Prostate gland (tissue), 2 donors: ENCODE measurements around the gene TMEM94. TPM values are rescaled to one million over a fixed set of nuclear protein-coding genes. Genes with fewer than 3 reads are reported as not detected.

ENCODE experiments used
- DNase-seq: peaks from one replicate; pipeline ENCODE4 v3.0.0-alpha.2; 2019; ENCODE audit warnings: low spot score
- H3K27ac ChIP-seq, 2 donors: fragments of 200-600 bp; sonication (generic); 2 replicates each; pipeline ENCODE4 v1.5.1; 2017 to 2019
- H3K27me3 ChIP-seq: fragments of 200-600 bp; sonication (generic); replicated peaks from 2 replicates; pipeline ENCODE4 v1.5.1; 2019; ENCODE audit not compliant: insufficient read depth
- H3K36me3 ChIP-seq, 2 donors: fragments of 200-600 bp; sonication (generic); 1 replicate in 1 of 2; 2 replicates in 1 of 2; pipeline versions ENCODE4 v1.5.1 to v1.8.1; 2017 to 2019
- H3K4me1 ChIP-seq: fragments of 200-600 bp; sonication (generic); replicated peaks from 2 replicates; pipeline ENCODE4 v1.5.1; 2019
- H3K4me3 ChIP-seq, 2 donors: fragments of 200-600 bp; sonication (generic); 2 replicates each; pipeline ENCODE4 v1.5.1; 2017 to 2019
- H3K9me3 ChIP-seq: fragments of 200-600 bp; sonication (generic); 2 replicates; pipeline ENCODE4 v1.5.1; 2017
- POLR2A ChIP-seq: fragments of 450-650 bp; IDR thresholded peaks from one replicate; pipeline ENCODE4 v1.6.1; 2016; ENCODE audit warnings: antibody characterized with exemption, mild to moderate bottlenecking
- POLR2AphosphoS5 ChIP-seq: sonication (generic); formaldehyde crosslinking; IDR thresholded peaks from one replicate; pipeline ENCODE4 v1.6.1; 2017; ENCODE audit warnings: antibody characterized with exemption
- WGBS: methylation state at CpG from one replicate; pipeline ENCODE4 v1.1.5; 2018; 5-methylcytosine and 5-hydroxymethylcytosine counted together
- intact Hi-C: fragments of 100-400 bp; cut with DNase I; formaldehyde crosslinking; loops from one replicate; pipeline ENCODE4 v1.14.2; 2022
- total RNA-seq, 2 donors: library from RNA; depleted of rRNA; stranded (reverse); fragments of >200 nt; gene quantifications; one replicate each; pipeline ENCODE4 v1.1.0, GENCODE V29; 2016
- TF ChIP-seq, protein P1 (sequence below), 4 experiments: fragments of 200-600 bp in 2 of 4; fragments of 450-650 bp in 2 of 4; sonication (generic) in 2 of 4; IDR thresholded peaks; 1 replicate in 3 of 4; 2 replicates in 1 of 4; pipeline ENCODE4 v1.5.1; 2016 to 2019; ENCODE audit warnings: antibody characterized with exemption in 4 of 4, mild to moderate bottlenecking in 2 of 4, moderate library complexity in 2 of 4

TMEM94 gene
- total RNA-seq, 2 donors from 2014 or later = 63.5 to 128 TPM

DNA sequence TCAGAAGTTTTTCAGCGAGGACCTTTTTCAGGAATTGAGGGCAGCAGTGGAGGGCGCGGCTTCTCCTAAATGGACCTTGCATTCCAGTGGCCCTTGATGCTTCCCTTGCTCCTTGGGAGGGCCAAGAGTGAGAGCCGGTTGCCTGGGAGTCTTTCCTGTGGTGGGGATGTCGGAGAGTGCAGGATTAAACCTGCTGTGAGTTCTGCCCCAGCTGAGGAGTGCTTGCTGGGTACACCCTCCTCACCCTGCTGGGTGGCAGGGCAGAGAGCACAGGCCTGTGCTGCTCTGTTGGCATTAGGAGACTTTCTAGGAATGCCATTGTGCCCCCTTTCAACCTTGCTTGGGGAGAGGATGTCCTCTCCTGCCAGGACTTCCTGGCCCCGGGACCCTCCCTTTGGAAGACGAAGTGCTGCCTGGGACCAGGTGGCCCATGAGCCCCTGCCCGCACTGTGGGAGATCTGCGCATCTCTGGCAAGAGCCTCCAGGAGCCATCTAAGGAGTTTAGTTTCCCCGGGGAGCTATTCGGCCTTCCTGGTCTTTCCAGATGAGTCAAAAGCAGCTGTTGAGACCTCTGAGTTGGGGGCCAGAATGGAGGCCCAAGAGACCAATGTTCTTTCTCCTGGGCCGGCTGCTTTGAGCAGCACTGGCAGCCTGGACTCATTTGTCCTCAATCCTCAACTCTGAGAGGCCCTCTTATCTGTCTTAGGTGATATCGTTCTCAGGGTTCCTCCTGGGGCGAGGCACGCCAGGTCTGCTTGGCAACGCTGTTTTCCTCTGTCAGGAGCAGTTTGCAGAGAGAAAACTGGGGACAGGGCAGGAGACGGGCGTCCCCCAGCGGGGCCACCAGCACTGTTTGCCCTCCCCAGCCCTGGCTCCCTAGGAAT lies 74.6 kb downstream of the TMEM94 start:
- H3K27me3 ChIP-seq = no peaks in the 10 kb centered on the region
- intact Hi-C loops = no loop called here
- no peak for DNase-seq
- H3K4me3 ChIP-seq = no peak overlapping the region
- H3K36me3 ChIP-seq = no peaks in the 10 kb centered on the region
- no peak overlapping the region for H3K27ac ChIP-seq
- no peaks in the 10 kb centered on the region for H3K9me3 ChIP-seq
- TF ChIP-seq, protein P1, sequence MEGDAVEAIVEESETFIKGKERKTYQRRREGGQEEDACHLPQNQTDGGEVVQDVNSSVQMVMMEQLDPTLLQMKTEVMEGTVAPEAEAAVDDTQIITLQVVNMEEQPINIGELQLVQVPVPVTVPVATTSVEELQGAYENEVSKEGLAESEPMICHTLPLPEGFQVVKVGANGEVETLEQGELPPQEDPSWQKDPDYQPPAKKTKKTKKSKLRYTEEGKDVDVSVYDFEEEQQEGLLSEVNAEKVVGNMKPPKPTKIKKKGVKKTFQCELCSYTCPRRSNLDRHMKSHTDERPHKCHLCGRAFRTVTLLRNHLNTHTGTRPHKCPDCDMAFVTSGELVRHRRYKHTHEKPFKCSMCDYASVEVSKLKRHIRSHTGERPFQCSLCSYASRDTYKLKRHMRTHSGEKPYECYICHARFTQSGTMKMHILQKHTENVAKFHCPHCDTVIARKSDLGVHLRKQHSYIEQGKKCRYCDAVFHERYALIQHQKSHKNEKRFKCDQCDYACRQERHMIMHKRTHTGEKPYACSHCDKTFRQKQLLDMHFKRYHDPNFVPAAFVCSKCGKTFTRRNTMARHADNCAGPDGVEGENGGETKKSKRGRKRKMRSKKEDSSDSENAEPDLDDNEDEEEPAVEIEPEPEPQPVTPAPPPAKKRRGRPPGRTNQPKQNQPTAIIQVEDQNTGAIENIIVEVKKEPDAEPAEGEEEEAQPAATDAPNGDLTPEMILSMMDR (IDR thresholded peaks at IDR 0.05) = no peak
- no peak for TF ChIP-seq POLR2AphosphoS5
- no peak for TF ChIP-seq POLR2A
- WGBS = 79% methylated on average over 18 of the region's 19 CpGs
- H3K4me1 ChIP-seq = peaks cover 4% of the 10 kb centered on the region

DNA sequence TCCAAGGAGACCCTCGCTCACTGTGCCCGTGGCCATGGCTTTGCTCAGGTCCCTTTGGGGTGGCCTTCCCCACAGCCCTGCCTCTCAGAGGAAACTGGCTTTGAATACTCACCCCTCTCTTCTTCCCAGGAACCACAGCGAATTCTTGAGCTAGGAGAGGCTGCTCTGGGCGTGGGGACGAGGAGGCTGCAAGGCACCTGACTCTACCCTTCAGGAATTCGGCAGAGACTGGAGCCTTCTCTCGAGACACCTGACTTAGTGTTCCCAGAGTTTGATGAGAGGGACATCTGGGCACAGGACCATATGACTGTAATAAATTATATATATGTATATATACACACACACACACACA lies 75.3 kb downstream of the TMEM94 start:
- intact Hi-C loops = no loop called here
- TF ChIP-seq POLR2A = no peak
- TF ChIP-seq, protein P1 (IDR thresholded peaks at IDR 0.05) = no peak
- no peak for TF ChIP-seq POLR2AphosphoS5
- 76% methylated on average over 6 of the region's 7 CpGs for WGBS
- DNase-seq = no peak
- Histone ChIP-seq H3K4me3 (no peak overlapping the region), H3K4me1 (peaks cover 2% of the 10 kb centered on the region), H3K27ac (no peak overlapping the region), H3K36me3 (no peaks in the 10 kb centered on the region), H3K9me3 (no peaks in the 10 kb centered on the region), H3K27me3 (no peaks in the 10 kb centered on the region)

DNA sequence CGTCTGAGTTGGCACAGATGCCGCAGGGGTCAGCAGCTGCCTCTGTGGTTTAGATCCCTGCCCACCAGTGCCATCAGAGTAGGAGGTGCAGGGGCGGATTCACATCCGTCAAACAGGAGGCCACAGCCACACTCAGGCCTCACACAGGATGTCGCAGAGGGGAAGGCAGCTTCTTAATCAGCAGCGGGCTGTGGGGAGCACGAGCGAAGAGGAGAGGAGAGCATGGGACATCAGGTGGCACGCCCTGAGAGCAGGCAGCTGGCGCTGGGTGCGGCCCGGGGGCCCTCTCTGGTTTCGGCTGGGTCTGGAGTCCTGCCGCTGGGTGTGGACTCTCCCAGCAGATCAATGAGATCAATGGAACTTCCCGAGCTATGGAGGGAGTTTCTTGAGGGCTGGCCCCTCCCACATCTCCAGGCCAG lies 78.7 kb downstream of the TMEM94 start:
- intact Hi-C loops = no loop called here
- 88% methylated on average over 15 of the region's 15 CpGs for WGBS

DNA sequence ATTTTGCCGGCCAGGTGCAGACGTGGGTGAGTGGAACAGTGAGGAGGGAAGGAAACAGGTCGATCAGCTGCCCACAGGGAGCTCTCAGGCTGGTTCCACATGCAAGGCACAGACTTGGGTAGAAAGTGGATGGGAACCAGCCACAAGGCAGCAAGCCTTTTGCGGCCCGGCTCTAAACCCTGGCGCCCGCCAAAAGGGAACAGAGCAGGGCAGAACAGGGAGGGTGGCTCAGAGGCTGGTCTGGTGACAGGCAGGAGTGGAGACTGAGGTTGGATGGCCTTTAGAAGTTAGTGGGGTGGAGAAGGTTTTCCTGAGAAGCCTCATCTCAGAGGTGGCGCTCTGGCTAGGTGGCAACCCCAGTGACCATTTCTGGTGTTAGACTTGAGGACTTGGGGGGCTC lies 79.4 kb downstream of the TMEM94 start:
- Histone ChIP-seq H3K4me3 (no peak overlapping the region), H3K9me3 (no peaks in the 10 kb centered on the region), H3K4me1 (no peaks in the 10 kb centered on the region), H3K27ac (no peak overlapping the region), H3K27me3 (no peaks in the 10 kb centered on the region), H3K36me3 (no peaks in the 10 kb centered on the region)
- WGBS = 90% methylated on average over 8 of the region's 8 CpGs
- no peak for DNase-seq
- intact Hi-C loops = no loop called here
- TF ChIP-seq POLR2A (no peak), POLR2AphosphoS5 (no peak)
- TF ChIP-seq, protein P1 (IDR thresholded peaks at IDR 0.05) = no peak

More for the DNA sequence above, 78.7 kb downstream of the TMEM94 start:
- H3K36me3 ChIP-seq = no peaks in the 10 kb centered on the region
- no peaks in the 10 kb centered on the region for H3K4me1 ChIP-seq
- H3K9me3 ChIP-seq = no peaks in the 10 kb centered on the region
- no peaks in the 10 kb centered on the region for H3K27me3 ChIP-seq
- TF ChIP-seq, protein P1 (IDR thresholded peaks at IDR 0.05) = no peak
- TF ChIP-seq POLR2A (no peak), POLR2AphosphoS5 (no peak)
- no peak overlapping the region for H3K27ac ChIP-seq
- DNase-seq = no peak
- no peak overlapping the region for H3K4me3 ChIP-seq

DNA sequence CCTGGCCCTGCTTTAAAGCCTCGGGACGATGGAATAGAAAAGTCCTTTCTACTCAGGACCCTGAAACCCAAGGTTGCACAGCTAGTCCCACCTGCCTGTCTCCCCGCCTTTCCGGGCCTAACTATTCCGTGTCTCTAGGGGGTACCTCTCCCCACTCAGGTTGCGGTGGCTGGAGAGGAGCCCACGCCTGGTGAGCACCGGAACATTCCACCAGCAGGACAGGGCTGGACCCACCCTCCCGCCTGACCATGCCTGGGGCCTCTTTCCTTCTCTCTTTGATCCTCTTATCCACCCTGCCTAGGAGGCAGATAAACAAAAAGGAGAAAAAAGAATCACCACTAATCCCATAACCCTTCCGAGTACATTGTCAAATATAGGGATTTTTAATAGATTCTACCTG lies 79.9 kb downstream of the TMEM94 start:
- Histone ChIP-seq H3K27ac (no peak overlapping the region), H3K4me3 (no peak overlapping the region), H3K36me3 (no peaks in the 10 kb centered on the region), H3K27me3 (no peaks in the 10 kb centered on the region), H3K4me1 (no peaks in the 10 kb centered on the region), H3K9me3 (no peaks in the 10 kb centered on the region)
- TF ChIP-seq POLR2AphosphoS5 = no peak
- intact Hi-C loops = no loop called here
- DNase-seq = no peak
- 81% methylated on average over 10 of the region's 10 CpGs for WGBS
